Uterus (tissue), 4 donors: ENCODE data around the gene NSD1. TPM values are rescaled to one million over a fixed set of nuclear protein-coding genes. Genes with fewer than 3 reads are reported as not detected.

Experiments used
- DNase-seq, 2 donors: peaks; one replicate each; pipeline ENCODE4 v3.0.0-alpha.2; 2019 to 2020
- H3K27ac ChIP-seq, 2 donors: fragments of 200-600 bp; sonication (generic); 1 replicate in 1 of 2; 2 replicates in 1 of 2; pipeline ENCODE4 v1.5.1; 2016 to 2018
- H3K27me3 ChIP-seq, 2 donors: fragments of 200-600 bp; sonication (generic); one replicate each; pipeline ENCODE4 v1.5.1; 2018 to 2019; ENCODE audit warnings: control low read depth in 1 of 2
- H3K36me3 ChIP-seq, 2 donors: fragments of 200-600 bp; sonication (generic); one replicate each; pipeline ENCODE4 v1.5.1; 2019; ENCODE audit warnings: control low read depth in 1 of 2
- H3K4me1 ChIP-seq, 2 donors: fragments of 200-600 bp; sonication (generic); one replicate each; pipeline ENCODE4 v1.5.1; 2018 to 2019; ENCODE audit warnings: control low read depth in 1 of 2
- H3K4me3 ChIP-seq, 2 donors: fragments of 200-600 bp; sonication (generic); 1 replicate in 1 of 2; 2 replicates in 1 of 2; pipeline ENCODE4 v1.5.1; 2018 to 2019; ENCODE audit warnings: mild to moderate bottlenecking in 1 of 2
- H3K9me3 ChIP-seq, 2 donors: fragments of 200-600 bp; sonication (generic); one replicate each; pipeline ENCODE4 v1.5.1; 2019; ENCODE audit warnings: control low read depth in 1 of 2
- CTCF ChIP-seq, 4 experiments: fragments of 200-600 bp in 2 of 4; fragments of 450-650 bp in 2 of 4; sonication (generic) in 2 of 4; IDR thresholded peaks; one replicate each; pipeline ENCODE4 v1.5.1; 2016 to 2019; ENCODE audit warnings: antibody characterized with exemption in 4 of 4, mild to moderate bottlenecking in 2 of 4, moderate library complexity in 1 of 4
- POLR2A ChIP-seq, 2 donors: fragments of 450-650 bp; IDR thresholded peaks; one replicate each; pipeline ENCODE4 v1.6.1; 2016; ENCODE audit warnings: antibody characterized with exemption in 2 of 2, mild to moderate bottlenecking in 1 of 2, moderate library complexity in 1 of 2
- intact Hi-C: fragments of 100-400 bp; cut with DNase I; formaldehyde crosslinking; loops from one replicate; pipeline ENCODE4 v1.15.1; 2023; ENCODE audit warnings: low total_unique reads
- total RNA-seq, 4 donors: library from RNA; depleted of rRNA in 3 of 4; stranded (reverse); fragments of >200 nt in 3 of 4; gene quantifications; one replicate each; pipeline versions ENCODE4 v1.1.0 to v1.2.4, GENCODE V29; 2014 to 2023
- donor health status: DM: yes; HTN: yes; CAD: no.

The NSD1 gene
- total RNA-seq, 4 donors from 2014 or later = 24.1 to 132 (median 64.6) TPM

GRCh38 chr5:177092178-177093081, 41.1 kb upstream of the NSD1 start:
- no peak for DNase-seq
- intact Hi-C loops = no loop called here
- Histone ChIP-seq H3K36me3 (no peaks in the 10 kb centered on the region), H3K9me3 (no peaks in the 10 kb centered on the region), H3K4me1 (no peaks in the 10 kb centered on the region), H3K4me3 (no peak overlapping the region), H3K27ac (no peak overlapping the region), H3K27me3 (no peaks in the 10 kb centered on the region)
- TF ChIP-seq POLR2A (IDR thresholded peaks at IDR 0.05) (no peak), CTCF (IDR thresholded peaks at IDR 0.05) (no peak)

- H3K27me3 ChIP-seq = no peaks in the 10 kb centered on the region
- no peaks in the 10 kb centered on the region for H3K36me3 ChIP-seq
- H3K9me3 ChIP-seq = no peaks in the 10 kb centered on the region
- intact Hi-C loops = no loop called here
- H3K4me1 ChIP-seq = no peaks in the 10 kb centered on the region
- no peak overlapping the region for H3K4me3 ChIP-seq
- no peak overlapping the region for H3K27ac ChIP-seq
- DNase-seq = no peak
- TF ChIP-seq POLR2A (IDR thresholded peaks at IDR 0.05) (no peak), CTCF (IDR thresholded peaks at IDR 0.05) (no peak)
Observed at GRCh38 chr5:177093082-177093712, 40.4 kb upstream of the NSD1 start.

- Histone ChIP-seq H3K36me3 (no peaks in the 10 kb centered on the region), H3K4me1 (no peaks in the 10 kb centered on the region), H3K4me3 (no peak overlapping the region), H3K27me3 (no peaks in the 10 kb centered on the region), H3K27ac (peak overlapping the region in 1 of 2 donors; percentile 65), H3K9me3 (no peaks in the 10 kb centered on the region)
- intact Hi-C loops = no loop called here
- DNase-seq = no peak
- no peak for TF ChIP-seq POLR2A (IDR thresholded peaks at IDR 0.05)
- TF ChIP-seq CTCF (IDR thresholded peaks at IDR 0.05) = no peak
Observed at GRCh38 chr5:177093803-177094202, 39.8 kb upstream of the NSD1 start.

GRCh38 chr5:177094224-177095087, 39.1 kb upstream of the NSD1 start:
- Histone ChIP-seq H3K9me3 (no peaks in the 10 kb centered on the region), H3K4me1 (no peaks in the 10 kb centered on the region), H3K4me3 (no peak overlapping the region), H3K36me3 (no peaks in the 10 kb centered on the region), H3K27ac (peak overlapping the region in 1 of 2 donors; percentile 65), H3K27me3 (no peaks in the 10 kb centered on the region)
- peak; percentile 85 to 91 for DNase-seq
- intact Hi-C loops = no loop called here
- no peak for TF ChIP-seq CTCF (IDR thresholded peaks at IDR 0.05)
